ENCODE results near the gene HIRIP3.
A peak's percentile ranks its signal among the peaks of the same experiment; 100 is the strongest.

HIRIP3 gene

GRCh38 chr16:30031477-30031918, 36.1 kb upstream of the HIRIP3 start:
- no peak overlapping the region for H2AFZ ChIP-seq (ENCODE audit: low read length)
- DNase-seq = no peak

GRCh38 chr16:30030841-30031413, 35.5 kb upstream of the HIRIP3 start, which contains the start of gene TLCD3B:
Gene TLCD3B, minus strand, starts transcription at chr16:30031271. Its CDS starts 744 bp downstream, at chr16:30030527.
- no peaks in the 10 kb centered on the region for H3F3A ChIP-seq (ENCODE audit: insufficient read depth, low read length)
- no peak for DNase-seq
- no peak within 1 kb of the TSS for H2AFZ ChIP-seq (ENCODE audit: low read length)
- TF ChIP-seq EZH2phosphoT487 (IDR thresholded peaks at IDR 0.05; ENCODE audit: low read length) (no peak), EZH2 (optimal IDR thresholded peaks at IDR 0.05; ENCODE audit: low read depth, low read length) (no peak), CTCF (IDR thresholded peaks at IDR 0.05; ENCODE audit: low read length) (no peak)
- H3K4me1 ChIP-seq (ENCODE audit: low read length) = no peaks in the 10 kb centered on the region
- no peak within 1 kb of the TSS for H3K4me2 ChIP-seq (ENCODE audit: low read depth, low read length)
- no peak within 1 kb of the TSS for H3K27ac ChIP-seq (ENCODE audit: low read length)
- no peak within 1 kb of the TSS for H3K4me3 ChIP-seq (ENCODE audit: low read length)
- no peaks in the 10 kb centered on the region for H3K79me2 ChIP-seq (ENCODE audit: low read length)
- H3K9me3 ChIP-seq (replicated peaks; ENCODE audit: insufficient read depth, low read length) = no peaks in the 10 kb centered on the region
- no peak within 1 kb of the TSS for H3K9ac ChIP-seq (ENCODE audit: low read length)
- no peaks in the 10 kb centered on the region for H3K9me2 ChIP-seq (replicated peaks; ENCODE audit: insufficient read depth, low read length)
- H3K36me3 ChIP-seq (replicated peaks; ENCODE audit: insufficient read depth, low read length) = no peaks in the 10 kb centered on the region
- peaks cover 67% of the 10 kb centered on the region for H3K27me3 ChIP-seq (replicated peaks; ENCODE audit: insufficient read depth, low read length)
- H4K20me1 ChIP-seq (ENCODE audit: insufficient read depth, low read length) = no peaks in the 10 kb centered on the region

More at GRCh38 chr16:30031477-30031918, 36.1 kb upstream of the HIRIP3 start:
- Histone ChIP-seq H3F3A (ENCODE audit: insufficient read depth, low read length) (no peaks in the 10 kb centered on the region), H3K9me3 (replicated peaks; ENCODE audit: insufficient read depth, low read length) (no peaks in the 10 kb centered on the region), H3K27me3 (replicated peaks; ENCODE audit: insufficient read depth, low read length) (peaks cover 62% of the 10 kb centered on the region), H3K79me2 (ENCODE audit: low read length) (no peaks in the 10 kb centered on the region), H3K36me3 (replicated peaks; ENCODE audit: insufficient read depth, low read length) (no peaks in the 10 kb centered on the region), H3K9ac (ENCODE audit: low read length) (no peak overlapping the region), H3K4me1 (ENCODE audit: low read length) (no peaks in the 10 kb centered on the region), H3K9me2 (replicated peaks; ENCODE audit: insufficient read depth, low read length) (no peaks in the 10 kb centered on the region), H3K27ac (ENCODE audit: low read length) (no peak overlapping the region), H3K4me2 (ENCODE audit: low read depth, low read length) (no peak overlapping the region), H3K4me3 (ENCODE audit: low read length) (no peak overlapping the region), H4K20me1 (ENCODE audit: insufficient read depth, low read length) (no peaks in the 10 kb centered on the region)
- TF ChIP-seq EZH2phosphoT487 (IDR thresholded peaks at IDR 0.05; ENCODE audit: low read length) = no peak
- no peak for TF ChIP-seq CTCF (IDR thresholded peaks at IDR 0.05; ENCODE audit: low read length)
- no peak for TF ChIP-seq EZH2 (optimal IDR thresholded peaks at IDR 0.05; ENCODE audit: low read depth, low read length)

- TF ChIP-seq CTCF (IDR thresholded peaks at IDR 0.05; ENCODE audit: low read length) = no peak
- peak; percentile 35 for TF ChIP-seq EZH2 (optimal IDR thresholded peaks at IDR 0.05; ENCODE audit: low read depth, low read length)
- Histone ChIP-seq H3K27me3 (replicated peaks; ENCODE audit: insufficient read depth, low read length) (peaks cover 75% of the 10 kb centered on the region), H3K9ac (ENCODE audit: low read length) (no peak overlapping the region), H2AFZ (ENCODE audit: low read length) (no peak overlapping the region), H3K9me3 (replicated peaks; ENCODE audit: insufficient read depth, low read length) (no peaks in the 10 kb centered on the region), H3K27ac (ENCODE audit: low read length) (no peak overlapping the region), H3K4me1 (ENCODE audit: low read length) (no peaks in the 10 kb centered on the region), H3F3A (ENCODE audit: insufficient read depth, low read length) (no peaks in the 10 kb centered on the region), H3K4me2 (ENCODE audit: low read depth, low read length) (no peak overlapping the region), H3K9me2 (replicated peaks; ENCODE audit: insufficient read depth, low read length) (no peaks in the 10 kb centered on the region), H4K20me1 (ENCODE audit: insufficient read depth, low read length) (no peaks in the 10 kb centered on the region), H3K79me2 (ENCODE audit: low read length) (no peaks in the 10 kb centered on the region), H3K4me3 (ENCODE audit: low read length) (no peak overlapping the region), H3K36me3 (replicated peaks; ENCODE audit: insufficient read depth, low read length) (no peaks in the 10 kb centered on the region)
- no peak for DNase-seq
Observed at GRCh38 chr16:30030011-30030685, 34.7 kb upstream of the HIRIP3 start.
